ENCODE data around the gene C19orf44.
"Not testable (repeated sequence)": the region's sequence is repeated elsewhere in the genome, so short reads cannot be mapped to it uniquely, and the experiment has no call there.

C19orf44 gene

DNA sequence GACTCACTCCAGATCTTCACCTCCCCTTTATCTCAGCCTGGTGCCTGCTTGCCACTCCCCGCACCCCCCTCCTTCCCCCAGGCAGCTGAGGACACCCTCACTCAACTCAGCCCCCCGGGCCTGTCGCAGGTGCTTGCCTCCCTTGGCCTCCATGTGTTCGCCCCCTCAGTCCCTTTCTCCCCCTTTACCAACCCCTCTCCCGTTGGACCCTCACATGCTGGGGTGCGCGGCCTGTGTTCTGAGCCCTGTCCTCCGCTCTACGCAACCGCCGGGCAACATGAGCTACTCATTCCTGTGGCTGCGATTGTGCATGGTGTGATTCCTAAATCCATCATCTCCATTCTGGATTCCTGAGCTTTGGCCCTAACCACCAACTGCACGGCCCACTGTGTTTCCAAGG lies 40.9 kb downstream of the C19orf44 start:
- no peak for DNase-seq (ENCODE audit: low spot score)

DNA sequence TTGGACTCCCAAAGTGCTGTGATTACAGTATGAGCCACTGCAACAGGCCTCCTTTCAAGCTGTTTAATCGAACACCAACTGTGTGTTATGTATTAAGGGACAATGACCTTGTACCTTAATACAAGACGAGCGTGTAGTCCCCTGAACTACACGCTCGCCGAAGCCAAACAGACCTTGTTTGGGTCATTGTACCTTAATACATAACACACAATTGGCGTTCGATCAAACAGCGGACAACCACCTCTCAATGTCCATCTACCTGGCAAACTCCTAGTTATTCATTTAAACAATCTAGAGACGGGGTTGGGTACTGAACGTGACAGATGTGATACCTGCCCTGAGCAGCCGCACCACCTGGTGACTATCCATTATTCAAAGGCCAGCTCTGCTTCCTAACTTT lies 44.8 kb downstream of the C19orf44 start:
- no peak for DNase-seq (ENCODE audit: low spot score)

DNA sequence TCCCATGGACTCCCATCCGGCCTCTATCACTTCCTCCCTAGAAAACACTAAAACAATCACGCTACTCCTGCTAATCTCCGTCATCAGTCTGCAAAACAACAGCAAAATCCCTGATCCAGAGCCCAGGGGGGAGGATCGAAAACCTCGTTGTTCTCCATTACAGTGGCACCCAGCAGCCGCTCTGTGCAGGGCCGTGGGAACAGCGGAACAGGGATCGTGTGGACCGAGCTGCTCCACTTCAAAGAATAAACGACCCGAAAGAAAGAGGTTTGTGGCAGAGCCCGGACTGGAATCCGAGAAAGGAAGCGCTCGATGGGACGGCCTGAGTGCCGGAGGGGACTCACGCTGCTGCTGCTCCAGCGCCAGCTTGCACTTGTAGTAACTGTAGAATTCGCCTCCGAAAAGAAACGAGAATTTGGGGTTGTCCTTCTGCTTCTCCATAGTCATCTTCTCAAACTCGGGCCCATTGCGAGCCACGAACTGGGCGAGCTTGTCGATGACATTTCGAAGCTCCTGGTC lies 45.4 kb downstream of the C19orf44 start:
- no peak for DNase-seq (ENCODE audit: low spot score)

DNA sequence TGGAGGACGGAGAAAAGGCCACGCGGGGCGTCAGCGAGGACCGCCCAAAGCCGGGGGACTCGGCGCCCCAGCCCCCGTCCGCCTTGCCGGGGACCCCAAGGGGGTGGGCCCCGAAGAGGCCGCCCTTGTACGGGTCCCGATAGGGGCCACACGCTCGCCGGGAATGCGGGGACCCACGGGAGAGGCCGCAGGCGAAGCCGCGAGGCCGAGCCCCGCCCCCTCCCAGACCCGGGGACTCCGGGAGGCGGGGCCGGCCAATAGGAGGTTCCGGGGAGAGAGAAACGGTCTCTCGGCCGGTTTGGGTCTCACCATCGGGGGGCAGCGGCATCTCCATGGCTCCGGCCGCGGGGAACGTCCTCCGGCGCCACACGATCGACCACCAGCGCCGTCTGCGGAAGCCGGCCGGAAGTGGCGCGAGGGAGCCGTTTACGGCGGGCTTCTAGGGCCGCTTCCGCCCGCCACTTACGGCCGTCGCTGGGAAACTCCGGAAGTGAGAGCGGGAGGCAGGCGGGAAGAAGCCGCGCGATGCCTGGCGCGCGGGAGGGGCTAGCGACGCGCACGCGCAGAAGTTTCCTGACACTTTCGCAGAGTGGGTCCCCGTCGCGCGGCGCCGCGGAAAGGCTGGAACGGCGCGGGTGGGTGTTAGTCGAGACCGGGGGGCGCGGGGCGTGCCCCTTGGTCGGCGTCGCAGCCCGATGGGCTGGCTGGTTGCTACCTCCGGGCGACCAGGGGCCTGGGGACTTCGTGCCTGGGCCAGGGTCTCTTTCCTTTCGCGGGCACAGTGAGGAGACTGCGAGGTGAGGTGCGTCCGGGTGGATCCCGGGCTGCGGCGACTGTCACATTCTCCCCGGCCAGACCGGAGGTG lies 46.1 kb downstream of the C19orf44 start, which contains the start of gene CHERP:
CHERP (minus strand) TSS at position 393 of the 865 bp plus-strand sequence; CDS start at position 334, 59 bp downstream.
- peak; percentile 94 for DNase-seq (ENCODE audit: low spot score)

DNA sequence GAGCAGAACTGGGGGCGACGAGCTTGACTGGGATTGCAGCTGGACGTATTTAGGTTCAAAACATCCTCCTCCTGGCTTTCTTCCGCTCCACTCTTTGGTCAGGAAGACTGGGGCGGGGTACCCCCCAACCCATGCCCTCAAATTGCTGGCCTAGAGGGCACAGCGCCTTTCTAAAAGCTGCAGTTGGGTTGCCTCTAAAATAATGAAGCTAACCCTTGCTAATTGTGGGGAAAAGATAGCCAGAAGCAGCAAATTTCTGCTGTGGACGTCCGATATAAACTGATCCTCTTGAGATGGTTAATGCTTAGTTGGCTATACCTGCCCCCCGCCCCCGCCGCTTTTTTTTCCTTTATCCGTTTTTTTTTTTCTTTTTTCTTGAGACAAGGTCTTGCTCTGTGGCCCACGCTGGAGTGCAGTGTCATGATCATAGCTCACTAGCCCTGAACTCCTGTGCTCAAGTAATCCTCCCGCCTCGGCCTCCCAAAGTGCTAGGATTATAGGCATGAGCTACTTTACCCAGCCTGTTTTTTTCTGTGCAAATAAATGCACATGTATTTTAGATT lies 46.8 kb downstream of the C19orf44 start:
- no peak for DNase-seq (ENCODE audit: low spot score)

DNA sequence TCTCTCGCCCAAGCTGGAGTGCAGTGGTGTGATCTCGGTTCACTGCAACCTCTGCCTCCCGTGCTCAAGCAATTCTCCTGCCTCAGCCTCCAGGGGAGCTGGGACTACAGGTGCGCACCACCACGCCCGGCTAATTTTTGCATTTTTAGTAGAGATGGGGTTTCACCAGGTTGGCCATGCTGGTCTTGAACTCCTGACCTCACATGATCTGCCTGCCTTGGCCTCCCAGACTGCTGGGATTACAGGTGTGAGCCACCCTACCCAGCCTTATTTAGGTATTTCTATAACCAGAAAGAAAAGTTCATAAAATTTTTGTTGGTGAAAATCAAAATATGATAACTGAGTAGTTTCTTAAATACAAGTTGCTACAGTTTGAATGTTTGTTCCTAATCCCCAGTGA lies 47.5 kb downstream of the C19orf44 start:
- not testable (repeated sequence) for DNase-seq (ENCODE audit: low spot score)

DNA sequence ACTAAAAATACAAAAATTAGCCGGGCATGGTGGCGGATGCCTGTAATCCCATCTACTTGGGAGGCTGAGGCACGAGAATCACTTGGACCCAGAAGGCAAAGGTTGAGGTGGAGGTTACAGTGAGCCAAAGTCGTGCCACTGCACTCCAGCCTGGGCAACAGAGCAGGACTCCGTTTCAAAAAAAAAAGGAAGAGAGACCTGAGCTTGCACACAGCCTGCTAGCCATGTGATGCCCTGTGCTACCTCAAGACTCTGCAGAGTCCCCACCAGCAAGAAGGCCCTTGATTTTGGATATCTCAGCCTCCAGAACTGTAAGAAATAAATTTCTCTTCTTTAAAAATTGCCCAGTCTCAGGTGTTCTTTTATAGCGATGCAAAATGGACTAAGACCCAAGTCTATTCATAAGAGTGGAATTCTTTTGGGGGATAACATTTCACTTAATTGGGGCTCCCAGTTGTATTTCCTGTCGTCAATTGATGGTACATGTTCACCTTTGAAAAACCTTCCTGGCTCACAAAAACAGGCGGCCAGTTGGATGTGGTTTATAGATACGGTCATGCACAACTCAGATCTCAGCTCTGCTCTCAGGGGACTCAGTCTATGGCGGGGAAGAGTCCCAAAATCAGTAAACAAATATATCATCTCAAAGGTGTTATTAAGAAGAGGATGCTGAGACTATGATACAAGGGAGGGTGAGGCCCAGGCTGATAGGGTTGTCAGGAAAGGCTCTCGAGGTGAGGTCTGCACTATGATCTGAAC lies 48.5 kb downstream of the C19orf44 start:
- no peak for DNase-seq (ENCODE audit: low spot score)

DNA sequence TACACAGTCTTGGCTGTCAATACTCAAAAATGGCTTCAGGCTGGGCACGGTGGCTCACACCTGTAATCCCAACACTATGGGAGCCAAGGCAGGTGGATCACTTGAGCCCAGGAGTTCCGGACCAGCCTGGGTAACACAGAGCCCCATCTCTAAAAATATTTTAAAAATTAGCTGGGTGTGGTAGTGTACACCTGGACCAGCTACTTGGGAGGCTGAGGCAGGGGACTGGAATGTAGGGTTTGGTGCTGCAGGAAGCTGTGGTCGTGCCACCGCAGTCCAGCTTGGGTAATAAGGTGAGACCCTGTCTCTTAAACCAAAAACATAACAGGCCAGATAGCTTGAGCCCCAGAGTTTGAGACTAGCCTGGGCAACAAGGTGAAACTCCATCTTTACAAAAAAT lies 52.8 kb downstream of the C19orf44 start:
- peak; percentile 31 for DNase-seq (ENCODE audit: low spot score)

DNA sequence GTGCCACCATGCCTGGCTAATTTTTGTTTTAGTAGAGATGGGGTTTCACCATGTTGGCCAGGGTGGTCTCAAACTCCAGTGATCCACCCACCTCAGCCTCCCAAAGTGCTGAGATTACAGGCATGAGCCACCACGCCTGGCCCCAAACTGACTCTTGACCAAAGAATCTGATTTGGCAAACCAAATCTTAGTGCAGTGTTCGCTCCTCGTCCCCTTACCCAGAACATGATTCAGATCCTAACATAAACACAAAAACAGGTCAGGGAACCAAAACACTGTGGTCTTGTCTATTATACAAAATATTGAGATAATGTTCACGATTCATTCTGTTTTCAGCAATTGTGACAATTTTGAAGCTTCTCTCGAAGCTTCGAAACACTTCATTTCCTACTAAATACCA lies 55.7 kb downstream of the C19orf44 start:
- DNase-seq (ENCODE audit: low spot score): not testable (repeated sequence)

DNA sequence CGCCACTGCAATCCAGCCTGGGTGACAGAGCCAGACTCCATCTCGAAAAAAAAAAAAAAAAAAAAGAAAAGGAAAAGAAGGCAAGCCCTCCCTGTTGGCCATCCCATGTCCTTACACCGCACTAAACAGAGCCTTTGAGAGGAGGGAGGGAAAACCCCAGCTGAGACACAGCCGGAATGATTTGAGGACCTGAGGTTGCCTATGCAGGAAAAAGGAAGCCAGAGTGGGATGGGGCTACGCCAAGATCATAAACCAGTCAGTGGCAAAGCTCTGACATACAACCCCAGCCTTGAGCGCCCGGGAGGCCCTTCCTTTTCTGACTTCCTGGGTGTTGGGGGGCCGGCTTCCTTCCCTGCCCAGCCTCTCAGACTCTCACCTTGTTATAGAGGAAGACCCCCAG lies 58.6 kb downstream of the C19orf44 start:
- no peak for DNase-seq (ENCODE audit: low spot score)

DNA sequence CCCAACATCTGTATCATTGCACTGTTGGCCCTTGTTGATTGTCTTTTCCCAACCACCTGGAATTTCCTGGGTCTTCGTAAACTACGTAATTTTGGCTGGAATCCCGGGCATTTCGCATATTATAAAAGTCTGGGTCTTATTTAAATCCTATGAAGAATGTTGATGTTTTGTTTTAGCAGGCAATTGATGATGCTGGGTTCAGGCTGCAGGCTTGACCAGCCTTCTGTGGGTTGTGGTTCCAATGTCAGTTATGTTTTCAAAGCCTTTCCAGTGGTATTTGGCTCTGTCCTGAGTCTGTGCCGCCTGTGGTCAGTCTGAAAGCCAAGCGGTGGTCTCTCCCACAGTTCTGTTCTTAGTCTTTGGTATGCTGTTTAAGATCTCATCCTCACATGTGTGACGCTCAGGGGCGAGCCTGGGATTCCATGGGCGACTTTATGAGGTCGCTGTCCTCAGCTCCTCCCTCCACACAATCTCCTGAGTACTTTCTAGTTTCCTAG lies 63.6 kb downstream of the C19orf44 start:
- DNase-seq (ENCODE audit: low spot score): no peak

DNA sequence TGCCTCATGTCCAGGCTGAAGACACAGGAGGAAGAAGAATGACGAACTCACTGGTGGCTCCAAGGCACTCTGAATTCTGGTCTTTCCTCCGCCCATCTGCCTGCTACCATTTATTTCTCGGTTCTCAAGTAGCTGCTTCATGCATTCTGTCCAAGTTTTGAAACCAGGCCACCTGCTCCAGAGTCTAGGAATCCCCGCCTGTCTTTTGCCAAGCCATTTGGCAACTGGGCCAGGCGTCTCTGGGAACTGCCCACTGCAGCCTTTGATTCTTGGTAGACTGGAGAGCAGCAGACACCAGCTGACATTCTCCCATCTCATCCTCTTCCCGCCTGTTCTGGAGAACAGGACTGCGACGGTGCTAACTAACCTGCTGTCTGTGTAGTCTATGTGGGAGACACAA lies 65.2 kb downstream of the C19orf44 start:
- no peak for DNase-seq (ENCODE audit: low spot score)

DNA sequence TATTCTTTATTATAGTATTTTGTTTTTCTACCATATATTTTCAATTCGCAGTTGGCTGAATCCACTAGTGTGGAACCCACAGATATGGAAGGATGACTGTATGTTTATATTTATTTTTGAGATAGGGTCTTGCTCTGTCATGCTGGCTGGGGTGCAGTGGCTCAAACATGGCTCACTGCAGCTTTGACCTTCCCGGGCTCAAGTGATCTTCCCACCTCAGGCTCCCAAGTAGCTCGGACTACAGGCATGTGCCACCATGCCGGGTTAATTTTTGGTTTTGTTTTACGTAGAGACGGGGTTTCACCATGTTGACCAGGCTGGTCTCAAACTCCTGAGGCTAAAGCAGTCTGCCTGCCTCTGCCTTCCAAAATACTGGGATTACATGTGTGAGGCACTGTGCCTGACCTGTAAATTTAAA lies 66.4 kb downstream of the C19orf44 start:
- DNase-seq (ENCODE audit: low spot score): no peak

DNA sequence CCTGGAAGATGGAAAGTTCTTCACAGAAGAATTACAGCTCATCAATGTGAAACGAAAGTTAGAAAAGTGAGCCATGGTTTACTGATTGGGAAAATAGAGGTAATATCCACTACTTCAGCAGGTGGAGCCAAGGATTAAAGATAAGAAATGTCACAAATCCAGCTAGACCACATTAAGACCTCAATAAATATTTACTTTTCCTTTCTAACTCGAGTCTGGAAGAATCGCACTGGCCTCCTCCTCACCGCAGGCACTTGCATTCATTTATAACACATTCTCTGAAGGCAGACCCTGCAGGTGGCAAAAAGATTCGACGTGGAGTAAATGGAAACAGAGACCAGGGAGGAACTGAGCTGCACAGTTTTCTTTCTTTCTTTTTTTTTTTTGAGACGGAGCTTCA lies 68.6 kb downstream of the C19orf44 start:
- no peak for DNase-seq (ENCODE audit: low spot score)

DNA sequence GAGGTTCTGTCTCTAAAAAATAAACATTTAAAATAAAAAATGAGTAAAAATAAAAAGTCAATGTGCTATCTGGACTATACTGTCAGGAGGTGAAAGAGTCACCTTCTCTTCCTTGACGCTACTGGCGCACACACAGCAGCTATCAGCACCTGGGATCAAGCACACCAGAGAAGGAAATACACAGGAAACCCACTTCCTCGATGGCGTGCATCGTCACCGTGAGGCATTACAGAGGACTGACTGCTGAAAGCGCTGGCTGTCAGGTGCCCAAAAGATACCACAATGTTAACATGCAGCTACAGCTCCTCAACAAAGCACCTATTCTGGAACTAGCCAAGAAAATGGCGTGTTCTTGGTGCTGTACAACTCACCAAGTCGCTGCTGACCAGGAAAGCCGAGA lies 70.0 kb downstream of the C19orf44 start:
- DNase-seq (ENCODE audit: low spot score): no peak

DNA sequence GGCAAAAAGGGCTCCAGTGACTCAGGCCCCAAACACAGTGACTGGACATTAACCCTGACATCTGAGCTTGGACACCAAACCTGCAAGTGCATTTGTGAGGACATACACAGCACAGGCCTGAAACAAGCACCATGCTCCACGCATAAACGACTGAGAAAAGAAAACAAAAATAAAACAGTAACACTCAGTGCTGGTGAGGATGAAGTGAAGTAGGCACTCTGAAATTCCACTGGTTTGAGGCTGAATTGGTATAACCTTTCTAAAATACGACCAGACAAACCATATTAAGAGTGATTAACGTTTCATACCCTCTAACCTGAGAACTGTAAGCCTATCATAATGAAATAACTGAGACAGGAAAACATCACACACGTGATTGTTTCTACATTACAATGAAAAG lies 70.5 kb downstream of the C19orf44 start:
- DNase-seq (ENCODE audit: low spot score): no peak

DNA sequence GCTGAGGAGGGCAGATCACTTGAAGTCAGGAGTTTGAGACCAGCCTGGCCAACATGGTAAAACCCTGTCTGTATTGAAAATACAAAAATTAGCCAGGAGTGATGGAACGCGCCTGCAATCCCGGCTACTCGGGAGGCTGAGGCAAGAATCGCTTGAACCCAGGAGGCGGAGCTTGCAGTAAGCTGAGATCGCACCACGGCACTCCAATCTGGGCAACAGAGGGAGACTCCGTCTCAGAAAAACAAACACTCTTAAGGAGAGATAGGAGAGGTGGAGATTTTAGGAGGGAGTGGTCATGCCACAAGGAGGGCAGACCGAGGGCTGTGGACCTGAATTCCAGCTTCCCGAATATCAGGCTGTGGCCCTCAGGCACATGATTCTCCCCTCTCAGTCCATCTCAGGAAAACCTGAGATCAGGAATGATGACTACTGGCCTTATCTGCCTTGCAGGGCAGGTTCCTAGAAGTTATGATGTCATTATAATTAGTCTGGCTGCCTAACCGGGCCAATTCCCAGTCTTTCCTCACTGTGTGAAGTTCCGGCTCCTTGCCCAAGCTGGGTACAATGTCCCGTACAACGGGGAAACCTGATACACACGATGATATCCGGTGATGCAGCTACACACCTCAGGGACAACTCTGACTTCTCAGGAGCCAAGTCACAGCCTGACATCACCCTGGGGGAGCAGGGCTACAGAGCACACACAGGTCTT lies 73.6 kb downstream of the C19orf44 start:
- DNase-seq (ENCODE audit: low spot score): no peak
